Activated CD8-positive, alpha-beta memory T cell treated with anti-CD3 and anti-CD28 coated beads, Interleukin-2, amount 50 U/mL, for 4 hours (primary cell): Measurements from ENCODE around the gene FAM83F.
A peak's percentile ranks its signal among the peaks of the same experiment; 100 is the strongest.

ENCODE experiments used
- DNase-seq: peaks from one replicate; pipeline ENCODE4 v3.0.0-alpha.2; 2020

The FAM83F gene

DNA sequence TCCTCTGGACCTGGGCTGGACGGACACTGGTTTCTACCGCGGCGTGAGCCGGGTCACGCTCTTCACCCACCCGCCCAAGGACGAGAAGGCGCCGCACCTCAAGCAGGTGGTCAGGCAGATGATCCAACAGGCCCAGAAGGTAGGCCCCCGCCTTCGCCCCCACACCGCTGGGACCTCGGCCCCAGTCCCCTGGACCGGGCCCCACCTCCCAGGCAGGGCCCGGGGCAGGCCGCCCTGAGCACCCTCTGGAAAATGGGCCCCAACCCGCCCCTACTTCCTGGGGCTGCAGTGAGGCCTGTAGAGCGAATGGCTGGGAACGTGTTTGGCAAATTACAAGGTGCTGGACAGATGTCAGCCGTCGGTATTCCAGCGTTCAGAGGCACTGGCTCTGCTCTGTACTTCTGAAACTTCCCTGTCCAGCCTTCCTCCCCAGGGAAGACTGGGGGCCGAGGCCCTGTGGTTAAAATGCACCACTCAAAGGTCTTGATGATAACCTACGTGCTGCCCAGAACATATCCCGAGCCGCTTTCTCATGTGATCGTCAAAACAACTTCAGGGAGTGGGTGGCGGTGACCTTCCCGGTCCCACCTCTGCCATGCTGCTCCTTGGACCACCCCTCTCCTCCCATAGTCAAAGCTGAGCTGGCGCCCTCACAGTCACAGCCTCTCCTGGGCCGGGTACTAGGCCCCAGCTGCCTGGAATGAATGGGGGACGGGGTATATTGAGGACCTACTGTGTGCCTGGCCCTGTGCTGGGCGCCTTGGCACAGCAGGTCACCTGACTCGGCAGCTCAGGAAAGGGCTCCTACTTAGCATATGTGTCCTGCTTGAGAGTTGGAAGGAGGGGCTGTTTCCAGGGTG lies 869 bp downstream of the FAM83F start:
- DNase-seq: no peak

DNA sequence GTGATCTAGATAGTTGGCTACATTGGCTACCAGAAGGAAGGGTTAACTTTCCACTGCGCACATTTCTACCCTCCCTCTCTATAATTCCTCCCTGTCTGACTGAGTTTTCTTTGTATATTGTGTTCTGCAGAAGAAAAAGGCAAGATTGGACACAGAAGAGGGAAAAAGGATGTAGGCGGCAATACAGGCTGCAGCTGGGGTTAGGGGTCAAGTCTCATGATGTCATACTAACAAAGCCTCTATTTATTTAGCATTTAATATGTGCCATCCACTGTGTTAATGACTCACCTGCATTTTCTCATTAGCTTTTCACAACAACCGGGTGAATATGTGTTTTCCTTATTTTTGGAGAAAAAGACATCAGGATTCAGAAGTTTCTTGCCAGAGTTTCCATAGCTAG lies 2.0 kb downstream of the FAM83F start:
- DNase-seq: no peak

DNA sequence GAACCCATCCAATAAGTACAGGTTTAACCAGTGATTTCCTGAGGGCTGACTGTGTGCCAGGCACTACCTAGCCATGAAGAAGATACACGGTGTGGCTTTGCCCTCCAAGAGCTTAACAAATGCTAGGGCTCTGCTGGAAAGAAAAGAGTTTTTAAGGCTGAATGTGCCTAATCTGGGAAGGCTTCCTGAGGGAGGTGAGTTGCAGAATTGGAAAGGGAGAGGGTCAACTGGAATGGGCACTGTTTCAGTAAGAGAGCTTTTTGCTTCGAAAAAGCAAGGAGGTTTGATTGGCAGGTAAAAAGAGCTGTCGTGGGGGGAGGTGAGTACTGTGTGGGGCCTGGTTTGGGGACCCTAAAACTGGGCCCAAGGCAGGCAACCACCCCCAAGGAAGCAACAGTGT lies 2.7 kb downstream of the FAM83F start:
- no peak for DNase-seq

DNA sequence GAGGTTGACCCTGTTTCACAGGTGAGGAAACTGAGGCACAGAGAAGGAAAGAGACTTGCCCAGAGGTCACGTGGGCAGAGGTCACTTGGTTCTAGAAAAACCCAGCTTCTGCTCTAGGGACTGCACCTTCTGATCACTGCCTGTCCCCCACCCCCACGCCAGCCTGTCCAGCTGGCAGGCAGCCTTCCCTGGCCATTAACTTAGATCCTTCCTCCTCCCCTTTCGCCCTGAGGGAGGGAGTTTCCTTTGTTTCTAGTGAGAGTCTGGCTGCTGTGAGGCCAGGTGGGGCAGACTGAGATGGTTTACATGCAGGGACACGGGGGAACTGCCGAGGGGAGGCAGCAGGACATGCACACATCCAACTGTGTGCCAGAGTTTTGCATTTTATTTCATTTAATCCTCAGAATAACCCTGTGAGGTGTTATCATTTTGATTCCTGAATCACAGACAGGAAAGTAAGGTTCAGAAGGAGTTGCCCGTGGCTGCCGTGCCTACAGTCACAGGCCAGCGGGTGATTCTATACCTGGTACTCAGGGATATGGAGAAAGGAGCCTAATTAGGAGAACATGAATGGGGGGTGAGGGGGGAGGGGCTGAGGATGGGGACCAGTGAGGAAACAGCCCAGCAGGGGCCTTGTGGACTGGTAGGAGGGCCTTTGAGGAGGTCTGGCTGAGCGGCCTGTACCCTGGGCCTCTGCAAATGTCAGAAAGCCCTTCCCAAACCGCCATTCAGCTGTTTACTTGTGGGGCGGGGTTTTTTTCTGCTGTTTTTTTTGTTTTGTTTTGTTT lies 3.4 kb downstream of the FAM83F start:
- DNase-seq: no peak

DNA sequence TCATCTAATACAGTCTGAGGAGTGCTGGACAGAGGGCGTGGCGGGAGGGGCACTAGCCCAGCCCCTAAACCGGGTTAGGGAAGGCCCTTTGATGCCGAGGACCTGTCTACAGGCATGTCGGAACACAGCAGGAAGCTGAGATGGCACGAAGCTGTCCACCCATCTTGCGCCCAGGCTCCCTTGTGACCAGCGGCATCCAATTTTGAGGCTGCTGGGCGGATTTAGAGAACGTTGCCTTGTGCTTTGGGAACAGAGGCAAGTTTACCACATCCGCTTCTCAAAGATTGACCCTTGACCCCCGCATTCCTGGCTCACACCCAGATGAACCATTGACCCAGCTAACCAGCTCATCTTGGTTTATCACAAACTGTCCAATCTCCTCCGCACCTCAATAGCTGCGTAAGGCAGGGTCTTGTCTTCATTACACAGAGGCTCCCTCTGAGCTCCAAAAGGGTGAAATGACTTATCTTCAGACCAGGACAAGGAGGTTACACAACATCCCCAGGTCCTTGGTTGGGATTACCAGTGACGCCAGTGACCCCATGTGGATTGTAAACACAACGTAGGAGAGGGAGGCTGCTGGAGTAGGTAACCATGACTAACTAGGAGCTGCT lies 4.5 kb downstream of the FAM83F start:
- DNase-seq: no peak

DNA sequence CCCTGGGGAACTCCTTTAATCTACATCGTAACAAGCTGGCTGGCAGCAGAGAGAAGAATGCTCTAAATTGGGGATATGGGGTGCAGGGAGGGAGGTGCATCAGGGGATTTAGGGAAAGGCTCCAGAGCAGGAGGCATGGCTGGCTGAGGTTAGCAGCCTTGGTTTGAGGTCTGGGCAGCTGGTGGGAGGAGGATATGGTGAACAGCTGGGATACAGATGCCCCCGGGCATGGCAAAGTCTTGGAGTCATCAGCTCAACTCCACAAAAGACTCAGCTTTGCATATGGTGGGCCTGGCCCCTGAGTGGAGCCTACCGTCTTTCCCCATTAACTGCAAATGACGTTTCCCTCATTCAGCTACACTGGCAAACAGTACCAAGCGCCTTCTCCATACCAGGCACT lies 5.4 kb downstream of the FAM83F start:
- DNase-seq: no peak

DNA sequence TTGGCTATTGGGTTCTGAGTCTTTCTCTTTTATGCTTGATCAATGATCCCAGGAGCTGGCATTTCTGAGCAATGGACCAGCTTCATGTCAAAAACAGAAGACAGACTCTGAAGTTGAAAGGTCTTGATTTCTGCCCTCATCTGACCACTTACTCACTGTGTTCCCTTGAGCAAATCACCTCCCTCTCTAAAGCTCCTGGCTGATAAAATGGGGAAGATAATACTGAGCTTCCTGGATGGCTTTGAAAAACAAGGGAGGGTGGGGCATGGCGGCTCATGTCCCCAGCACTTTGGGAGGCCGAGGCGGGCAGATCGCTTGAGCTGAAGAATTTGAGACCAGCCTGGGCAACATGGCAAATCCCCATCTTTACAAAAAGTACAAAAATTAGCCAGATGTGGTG lies 6.4 kb downstream of the FAM83F start:
- no peak for DNase-seq

DNA sequence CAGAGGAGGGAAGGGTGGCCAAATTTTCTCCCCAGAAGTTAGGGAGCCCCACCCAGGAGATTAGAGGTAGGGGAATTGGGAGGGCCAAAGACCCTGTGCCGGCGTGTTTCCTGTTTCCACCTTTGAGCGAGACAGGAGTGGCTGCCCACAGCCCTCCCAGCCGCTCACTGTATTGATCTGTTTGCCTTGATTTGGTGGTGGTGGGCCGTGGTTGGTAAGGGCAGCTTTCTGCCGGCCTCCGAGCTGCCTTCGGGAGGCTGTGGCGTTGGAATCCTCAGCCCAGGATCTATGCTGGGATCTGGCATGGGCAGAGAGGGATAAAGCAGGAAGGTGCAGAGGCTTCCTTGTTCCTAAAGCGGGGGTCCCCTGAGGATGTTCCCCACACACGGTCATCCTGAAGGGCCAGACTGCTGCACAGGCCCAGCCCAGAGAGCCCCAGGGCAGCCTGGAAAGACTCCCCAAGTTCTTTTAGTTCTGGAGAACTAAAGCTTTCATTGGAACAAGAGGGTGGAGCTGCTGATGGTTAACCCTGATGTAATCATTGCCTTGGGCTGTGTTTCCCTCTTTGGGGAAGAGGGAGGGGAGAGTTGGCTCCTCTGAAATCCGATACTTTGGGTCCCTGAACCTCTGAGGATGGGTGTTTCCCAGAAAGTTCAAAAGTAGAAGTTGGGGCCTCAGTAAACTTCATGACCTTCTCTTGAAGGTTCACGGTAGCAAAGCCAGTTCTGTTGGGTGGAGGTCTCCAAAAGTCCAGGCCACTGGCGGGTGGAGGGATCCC lies 7.2 kb downstream of the FAM83F start:
- DNase-seq: no peak

DNA sequence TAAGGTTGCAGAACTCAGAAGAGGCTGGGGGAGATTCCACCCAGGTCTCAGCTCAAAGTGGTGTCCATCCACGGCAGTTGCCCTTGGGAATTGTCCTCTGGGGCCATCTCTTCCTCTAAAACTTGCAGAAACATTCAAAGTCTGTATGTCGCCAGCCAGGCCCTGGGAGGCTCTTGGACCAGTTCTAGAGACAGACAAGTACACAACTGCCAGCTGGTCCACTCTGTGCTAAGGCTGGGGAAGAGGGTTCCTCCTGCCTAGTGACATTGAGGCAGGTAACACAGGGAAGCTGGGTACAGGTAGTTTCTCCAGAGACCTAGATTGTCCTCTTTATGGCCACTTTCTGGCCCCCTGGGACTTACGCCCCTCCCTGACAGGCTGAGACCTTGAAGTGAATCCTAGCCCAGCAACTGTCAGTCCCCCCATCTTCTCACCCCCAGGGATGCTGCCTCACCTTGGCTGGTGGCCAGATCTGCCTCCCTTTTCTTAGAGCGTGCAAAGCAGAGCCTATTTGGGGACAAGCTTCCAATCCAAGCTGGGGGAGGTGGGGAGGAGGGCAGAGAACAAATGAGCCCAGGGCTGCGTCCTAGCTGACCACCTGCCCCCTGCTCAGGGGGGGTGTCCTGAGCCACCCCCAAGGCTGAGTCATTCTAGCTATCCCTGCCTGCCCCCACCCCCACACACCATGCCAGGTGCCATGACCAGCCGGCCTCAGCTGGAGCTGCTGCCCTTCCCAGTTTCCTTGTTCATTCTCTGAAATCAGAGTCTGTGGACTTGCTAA lies 8.4 kb downstream of the FAM83F start:
- DNase-seq: no peak

DNA sequence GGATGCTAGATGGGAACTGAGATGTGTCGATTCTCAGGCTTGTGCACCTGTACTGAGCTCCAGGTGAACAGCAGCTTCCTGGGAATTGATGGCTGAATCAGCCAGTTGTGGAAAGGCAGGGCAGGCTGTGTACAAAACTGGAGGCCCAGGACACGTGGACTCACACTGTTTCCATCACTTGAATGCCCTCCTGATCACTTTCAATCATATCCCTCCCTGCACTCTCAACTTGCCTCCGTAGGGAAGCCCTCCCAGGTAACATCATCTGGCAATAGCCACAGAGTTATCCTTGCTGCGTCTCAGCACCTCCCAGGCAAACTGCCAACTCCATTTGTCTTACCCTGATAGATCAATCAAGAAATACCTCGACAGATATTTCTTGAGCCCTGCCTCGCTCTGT lies 10.1 kb downstream of the FAM83F start:
- DNase-seq: no peak

DNA sequence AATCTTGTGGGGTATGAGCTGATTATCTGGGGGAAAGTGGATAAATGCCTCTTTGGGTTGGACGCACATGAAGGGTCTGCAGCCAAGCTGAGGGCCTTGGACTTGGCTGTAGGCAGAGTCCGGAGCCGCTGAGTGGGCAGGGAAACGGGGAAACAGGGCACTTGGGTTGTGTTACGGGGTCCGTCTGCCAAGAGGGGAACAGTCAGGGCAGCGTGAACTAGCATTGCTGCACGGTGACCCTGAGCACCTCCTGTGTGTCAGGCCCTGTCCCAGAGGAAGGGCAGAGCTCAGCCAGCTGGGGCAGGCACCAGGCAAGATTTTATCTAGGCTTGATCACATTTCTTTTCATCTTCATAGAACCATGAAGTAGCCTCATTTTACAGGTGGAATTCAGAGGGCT lies 11.9 kb downstream of the FAM83F start:
- no peak for DNase-seq

DNA sequence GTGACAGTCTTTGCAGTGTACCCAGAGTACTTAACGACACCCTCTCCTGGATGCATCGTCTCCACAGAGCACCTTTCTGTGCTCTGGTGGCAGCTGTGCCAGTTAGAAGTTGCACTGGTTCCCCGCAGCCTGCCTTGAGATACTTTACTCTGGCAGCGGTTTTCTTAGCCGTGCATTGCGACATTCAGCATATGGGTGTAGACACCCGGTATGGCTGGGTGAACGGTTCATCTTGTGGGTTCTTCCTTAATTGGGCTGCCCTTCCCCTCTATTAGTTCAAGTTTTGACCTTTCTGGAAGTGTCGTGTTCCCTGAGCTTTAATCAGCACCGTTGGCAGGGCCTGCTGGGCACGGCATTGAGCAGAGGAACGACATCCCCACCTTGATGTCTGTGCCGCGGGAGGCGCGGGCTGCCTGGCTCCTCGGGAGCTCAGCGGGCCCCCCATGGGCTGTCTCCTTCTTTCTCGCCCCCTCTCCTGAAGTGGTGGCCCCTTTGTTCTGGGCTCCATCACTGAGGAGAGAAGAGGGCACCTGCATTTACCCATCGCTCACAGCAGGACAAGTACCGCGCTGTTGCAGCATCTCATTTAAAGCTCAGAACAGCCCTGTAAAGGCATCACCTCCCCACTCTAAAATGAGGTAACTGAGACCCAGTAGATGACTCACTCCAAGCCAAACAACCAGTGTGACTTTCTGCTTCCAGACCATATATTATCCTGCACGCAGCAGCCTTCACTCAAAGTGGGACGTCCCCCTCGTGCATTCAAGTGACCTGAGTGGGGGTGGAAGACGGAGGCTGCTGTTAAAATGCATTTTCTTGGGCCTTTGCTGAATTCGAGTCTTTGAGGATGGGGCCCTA lies 13.3 kb downstream of the FAM83F start:
- no peak for DNase-seq

DNA sequence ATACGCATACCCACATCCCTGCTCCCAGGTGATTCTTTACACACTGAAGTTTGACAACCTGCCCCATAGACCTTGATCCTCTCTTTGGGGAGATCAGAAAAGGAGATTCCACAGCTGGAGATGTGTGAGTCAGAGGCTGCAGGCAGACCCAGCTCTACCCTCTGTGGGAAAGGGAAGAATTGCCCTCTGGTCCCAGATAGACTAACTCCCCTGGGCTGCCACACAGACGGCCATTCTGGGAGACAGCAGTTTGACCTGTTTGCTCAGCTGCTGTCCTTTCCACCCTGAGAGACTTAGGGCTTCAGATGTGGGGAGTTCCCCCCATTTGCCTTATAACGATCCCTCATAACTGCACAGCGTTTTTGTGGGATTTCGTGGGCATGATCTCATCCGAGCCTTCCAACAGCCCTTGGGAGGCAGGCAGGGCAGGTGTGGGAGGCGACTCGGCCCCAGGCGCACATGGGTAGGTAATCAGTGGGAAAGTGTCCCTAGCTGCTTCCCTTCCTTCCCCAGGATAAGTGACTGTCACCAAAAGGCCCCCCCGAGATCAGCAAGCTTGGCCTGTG lies 14.1 kb downstream of the FAM83F start:
- DNase-seq: no peak

DNA sequence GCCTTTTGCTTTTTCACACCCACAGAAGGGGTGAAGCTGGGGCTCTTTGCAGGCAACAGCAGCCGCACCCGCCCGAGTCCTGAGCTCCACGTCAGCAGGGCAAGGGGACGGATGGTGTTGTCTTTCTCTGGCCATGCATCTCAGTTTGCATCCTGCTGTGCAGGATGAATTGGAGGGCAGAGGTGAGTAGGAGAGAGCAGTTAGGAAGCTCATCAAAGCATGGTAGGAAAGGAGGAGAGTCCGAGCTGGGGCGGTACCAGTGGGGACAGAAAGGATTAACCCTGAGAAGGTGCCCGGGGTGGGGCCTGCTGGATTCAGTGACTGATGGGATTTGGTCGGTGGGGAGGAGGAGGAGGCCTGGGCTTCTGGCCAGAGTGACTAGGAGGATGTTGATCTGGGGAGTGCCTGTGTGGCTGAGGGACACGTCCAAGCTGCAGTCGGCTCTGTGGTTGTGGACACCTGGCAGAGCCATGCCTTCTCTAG lies 14.6 kb downstream of the FAM83F start:
- DNase-seq: no peak

DNA sequence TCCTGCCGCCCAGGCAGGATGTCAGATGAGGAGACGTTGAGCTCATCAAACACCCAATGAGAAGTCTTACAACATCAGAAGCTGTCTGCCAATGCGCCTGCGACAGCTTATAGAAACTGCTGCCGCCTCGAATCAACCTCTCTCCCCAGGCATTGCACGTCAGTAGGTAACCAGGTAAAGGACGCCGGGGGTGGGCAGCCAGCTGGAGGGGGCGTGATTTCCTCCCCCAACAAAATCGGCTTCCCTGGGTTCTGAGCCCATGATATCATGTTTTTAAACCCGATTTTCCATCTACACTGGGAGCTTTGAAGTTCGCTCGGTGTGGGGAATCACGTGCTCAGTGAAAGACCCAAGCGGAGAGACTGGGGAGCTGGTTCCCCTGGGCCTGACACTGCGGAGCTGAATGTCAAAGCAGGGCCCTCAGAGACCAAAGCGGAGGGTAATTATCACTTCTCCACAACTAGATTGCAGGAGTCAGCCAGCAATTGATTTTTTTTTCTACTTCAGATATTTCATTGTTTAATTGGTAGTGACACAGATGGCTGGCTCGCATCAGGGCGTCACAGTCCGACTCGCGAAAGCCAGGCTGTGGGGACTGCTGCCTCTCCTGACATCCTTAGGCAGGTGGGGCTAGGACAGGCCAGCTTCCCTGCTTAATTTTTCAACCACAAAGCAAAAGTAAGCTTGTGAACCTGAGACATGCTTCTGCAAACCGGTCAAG lies 15.4 kb downstream of the FAM83F start:
- DNase-seq: peak; percentile 45

DNA sequence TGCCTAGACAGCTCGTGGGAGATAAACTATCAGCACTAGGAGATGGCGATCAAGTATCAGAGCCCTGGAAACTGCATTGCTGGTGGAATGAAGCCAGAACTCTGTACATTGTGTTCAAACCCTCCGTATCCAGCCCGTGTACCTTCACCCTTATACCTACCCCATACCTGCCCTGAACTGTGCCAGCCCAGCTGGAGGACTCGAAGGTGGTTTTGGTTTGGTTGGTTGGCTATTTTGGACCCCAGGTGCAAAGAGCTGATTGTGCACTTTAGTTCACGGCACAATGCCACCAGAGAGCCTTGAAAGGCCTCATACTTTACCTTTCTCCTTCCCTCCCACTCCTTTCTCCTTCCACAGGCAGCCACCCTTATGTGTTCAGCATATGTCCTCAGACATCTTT lies 16.0 kb downstream of the FAM83F start:
- DNase-seq: no peak

DNA sequence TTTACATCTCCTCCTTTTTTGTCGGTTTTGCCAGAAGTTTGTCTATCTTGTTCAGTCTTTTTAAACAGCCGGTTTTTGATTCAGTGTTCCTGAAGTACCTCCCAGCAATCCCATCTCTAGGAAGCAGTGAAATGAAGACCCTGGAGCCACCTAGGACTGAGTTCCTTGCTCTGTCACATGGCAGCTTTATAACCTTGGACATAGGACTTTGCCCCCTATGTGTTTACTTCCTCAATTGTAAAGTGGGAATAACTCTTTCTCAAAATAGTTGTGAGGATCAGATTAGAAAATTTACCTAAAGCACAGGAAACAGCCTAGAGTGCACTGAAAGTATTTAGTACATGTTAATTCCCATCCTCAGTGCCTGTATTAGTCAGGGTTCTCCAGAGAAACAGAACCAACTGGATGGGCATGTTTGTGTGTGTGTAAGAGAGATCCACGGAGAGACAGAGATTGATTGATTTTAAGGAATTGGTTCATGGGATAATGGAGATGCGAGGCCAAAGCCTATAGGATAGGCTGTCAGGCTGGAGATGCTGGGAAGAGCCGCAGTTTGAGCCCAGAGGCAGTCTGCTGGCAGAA lies 20.0 kb downstream of the FAM83F start:
- DNase-seq: no peak

DNA sequence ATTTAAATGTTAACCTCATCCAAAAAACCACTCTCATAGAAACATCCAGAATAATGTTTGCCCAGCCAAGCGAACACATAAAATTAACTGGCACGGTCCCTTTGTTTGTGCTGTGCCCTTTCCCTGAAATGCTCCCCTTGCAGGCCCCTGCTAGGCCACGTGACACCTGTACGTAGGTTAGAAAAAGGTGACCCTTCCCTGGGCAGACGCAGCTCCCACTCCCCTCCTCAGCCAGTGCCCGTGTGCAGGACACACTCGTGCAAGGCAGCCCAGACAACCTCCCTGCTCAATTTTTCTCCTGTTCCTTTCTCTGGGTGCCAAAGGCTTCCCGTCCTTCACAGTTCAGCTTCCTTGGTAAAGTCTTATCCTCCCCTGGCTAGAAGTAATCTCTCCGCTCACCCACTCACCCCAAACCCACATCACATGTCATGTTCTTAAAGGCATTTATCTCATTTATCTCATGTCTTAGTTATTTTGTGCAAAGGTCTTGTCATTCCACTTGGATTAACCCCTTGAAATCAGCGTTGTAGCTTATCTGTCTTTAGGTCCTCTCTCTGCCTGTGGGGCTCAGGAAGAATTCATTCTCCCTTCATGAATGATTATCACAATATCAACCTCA lies 20.7 kb downstream of the FAM83F start:
- DNase-seq: no peak

DNA sequence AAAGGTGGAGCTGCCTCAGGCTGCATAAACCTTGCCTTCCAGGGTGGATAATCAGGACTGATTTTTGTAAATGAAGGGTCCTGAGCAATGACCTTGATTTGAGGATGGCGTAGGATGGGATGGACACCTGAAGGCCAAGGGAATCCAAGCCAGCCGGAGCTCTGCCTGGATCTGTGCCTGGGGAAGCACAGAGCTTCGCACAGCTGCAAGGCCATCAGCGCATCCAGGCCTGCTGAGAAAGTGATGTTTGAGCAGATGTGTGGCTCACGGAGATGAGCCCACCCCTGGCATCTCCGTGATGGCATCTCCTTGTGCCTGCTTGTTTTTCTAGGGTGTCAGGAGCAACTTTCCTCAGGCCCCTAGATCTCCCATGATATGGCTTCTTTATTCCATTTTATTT lies 23.3 kb downstream of the FAM83F start:
- no peak for DNase-seq
